Effector memory CD4-positive, alpha-beta T cell (primary cell): ENCODE measurements around the gene TTLL11.

ENCODE experiments used
- DNase-seq, 3 donors: peaks; one replicate each; pipeline ENCODE4 v3.0.0-alpha.2; 2020
- H3K27ac ChIP-seq: 2 replicates; pipeline ENCODE4 v1.7.0; 2013; ENCODE audit warnings: mild to moderate bottlenecking, low read length, moderate library complexity; ENCODE audit not compliant: insufficient read depth, poor library complexity, severe bottlenecking
- H3K27me3 ChIP-seq: replicated peaks from 2 replicates; pipeline ENCODE4 v1.7.0; 2013; ENCODE audit warnings: mild to moderate bottlenecking, low read length; ENCODE audit not compliant: insufficient read depth, control insufficient read depth, poor library complexity, severe bottlenecking
- H3K36me3 ChIP-seq: 2 replicates; pipeline ENCODE4 v1.7.0; 2013; ENCODE audit warnings: mild to moderate bottlenecking, low read length, moderate library complexity; ENCODE audit not compliant: control insufficient read depth, insufficient read depth
- H3K4me1 ChIP-seq: 2 replicates; pipeline ENCODE4 v1.7.0; 2013; ENCODE audit warnings: low read length, mild to moderate bottlenecking; ENCODE audit not compliant: control insufficient read depth, insufficient read depth, poor library complexity, severe bottlenecking
- H3K4me3 ChIP-seq: 2 replicates; pipeline ENCODE4 v1.7.0; 2013; ENCODE audit warnings: low read length, low read depth, mild to moderate bottlenecking; ENCODE audit not compliant: insufficient read depth, poor library complexity, severe bottlenecking
- H3K9me3 ChIP-seq: 2 replicates; pipeline ENCODE4 v1.7.0; 2013; ENCODE audit warnings: mild to moderate bottlenecking, low read length, moderate library complexity; ENCODE audit not compliant: control insufficient read depth

Gene TTLL11

DNA sequence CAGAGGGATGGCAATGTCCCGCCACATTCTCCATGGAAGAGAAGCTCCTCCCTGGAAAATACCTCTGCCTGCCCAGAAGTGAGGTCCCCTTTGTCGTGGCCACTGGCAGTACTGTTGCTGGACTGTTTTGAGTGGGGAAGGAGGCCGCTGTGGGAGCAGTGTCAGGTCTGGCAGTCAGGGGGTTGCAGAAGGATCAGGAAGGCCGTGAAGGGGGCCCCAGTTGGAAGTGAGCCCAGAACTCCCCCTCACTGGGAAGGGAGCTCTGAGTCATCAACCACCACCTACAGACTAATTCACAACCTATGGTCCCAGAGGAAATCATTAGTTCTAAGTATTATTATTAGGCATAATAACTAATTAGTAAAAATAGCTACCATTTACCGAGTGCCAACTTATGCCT, 200.4 kb downstream of the TTLL11 start:
- Histone ChIP-seq H3K27ac (no peak overlapping the region), H3K27me3 (no peaks in the 10 kb centered on the region), H3K36me3 (no peaks in the 10 kb centered on the region), H3K4me3 (no peak overlapping the region), H3K4me1 (no peaks in the 10 kb centered on the region), H3K9me3 (no peaks in the 10 kb centered on the region)
- no peak for DNase-seq

DNA sequence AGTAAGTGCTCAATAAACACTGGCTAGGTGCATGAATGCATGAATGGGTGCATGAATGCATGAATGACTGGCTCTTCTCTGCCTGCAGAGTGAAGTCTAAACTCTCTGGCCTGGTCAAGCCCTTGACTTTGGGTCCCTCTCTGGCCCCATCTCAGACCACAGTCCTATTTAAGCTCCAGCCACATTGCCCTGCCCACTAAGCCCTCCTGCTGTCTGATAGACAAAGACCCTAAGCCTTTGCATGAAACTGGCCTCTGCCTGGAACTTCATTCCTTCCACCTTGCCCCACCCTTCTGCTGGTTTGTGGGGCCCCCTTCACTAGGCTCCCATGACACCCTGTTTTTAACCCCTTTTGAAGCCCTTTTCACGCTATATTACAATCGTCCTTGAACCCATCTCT, 202.4 kb downstream of the TTLL11 start:
- no peaks in the 10 kb centered on the region for H3K4me1 ChIP-seq
- H3K36me3 ChIP-seq = no peaks in the 10 kb centered on the region
- H3K9me3 ChIP-seq = no peaks in the 10 kb centered on the region
- H3K27me3 ChIP-seq = no peaks in the 10 kb centered on the region
- no peak overlapping the region for H3K4me3 ChIP-seq
- H3K27ac ChIP-seq = no peak overlapping the region
- DNase-seq = no peak

DNA sequence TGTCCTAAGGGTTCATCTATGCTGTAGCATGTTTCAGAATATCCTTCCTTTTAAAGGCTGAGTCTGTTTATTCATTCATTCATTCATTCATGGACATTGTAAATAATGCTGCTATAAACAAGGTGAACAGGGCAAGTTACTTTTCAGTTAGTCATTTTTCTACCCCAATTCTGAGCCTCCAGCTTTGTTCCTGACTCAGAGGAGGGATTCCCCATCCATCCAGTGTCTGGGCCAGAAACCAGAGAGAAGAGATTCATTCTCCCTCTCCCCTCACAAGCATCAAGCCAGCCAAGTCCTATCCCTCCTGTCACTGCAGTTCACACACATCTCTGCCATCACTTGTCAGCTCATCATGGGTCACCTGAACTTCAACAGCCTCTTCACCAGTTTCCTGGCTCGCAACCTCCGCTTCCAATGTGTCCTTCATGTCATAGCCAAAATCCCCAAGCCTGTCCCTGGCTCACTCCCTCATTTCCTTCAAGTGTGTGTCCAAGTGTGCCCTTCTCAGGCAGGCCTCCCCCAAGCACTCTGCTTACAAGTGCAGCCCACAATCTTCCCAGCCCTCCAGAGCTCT, 203.0 kb downstream of the TTLL11 start:
- H3K27ac ChIP-seq = no peak overlapping the region
- H3K4me1 ChIP-seq = no peaks in the 10 kb centered on the region
- no peak overlapping the region for H3K4me3 ChIP-seq
- H3K27me3 ChIP-seq = no peaks in the 10 kb centered on the region
- no peaks in the 10 kb centered on the region for H3K9me3 ChIP-seq
- H3K36me3 ChIP-seq = no peaks in the 10 kb centered on the region
- DNase-seq = no peak

DNA sequence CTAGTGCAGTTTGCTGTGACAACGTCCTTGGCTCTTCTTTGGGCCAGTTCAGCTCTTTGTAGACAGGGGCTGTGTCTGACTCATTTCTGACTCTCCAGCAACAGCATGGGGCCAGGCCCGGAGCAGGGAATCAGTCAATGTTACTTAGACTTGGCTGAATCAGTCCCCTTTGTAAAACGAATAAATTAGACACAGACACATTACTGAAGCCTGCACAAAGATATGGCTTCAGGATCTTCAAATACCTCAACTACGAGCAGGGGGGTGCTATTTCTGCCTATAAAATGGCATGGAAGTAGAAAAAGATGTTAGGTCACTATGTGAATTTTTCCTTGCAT, 204.7 kb downstream of the TTLL11 start:
- H3K27ac ChIP-seq = no peak overlapping the region
- no peaks in the 10 kb centered on the region for H3K27me3 ChIP-seq
- no peaks in the 10 kb centered on the region for H3K4me1 ChIP-seq
- no peaks in the 10 kb centered on the region for H3K9me3 ChIP-seq
- no peaks in the 10 kb centered on the region for H3K36me3 ChIP-seq
- DNase-seq = no peak
- H3K4me3 ChIP-seq = no peak overlapping the region

DNA sequence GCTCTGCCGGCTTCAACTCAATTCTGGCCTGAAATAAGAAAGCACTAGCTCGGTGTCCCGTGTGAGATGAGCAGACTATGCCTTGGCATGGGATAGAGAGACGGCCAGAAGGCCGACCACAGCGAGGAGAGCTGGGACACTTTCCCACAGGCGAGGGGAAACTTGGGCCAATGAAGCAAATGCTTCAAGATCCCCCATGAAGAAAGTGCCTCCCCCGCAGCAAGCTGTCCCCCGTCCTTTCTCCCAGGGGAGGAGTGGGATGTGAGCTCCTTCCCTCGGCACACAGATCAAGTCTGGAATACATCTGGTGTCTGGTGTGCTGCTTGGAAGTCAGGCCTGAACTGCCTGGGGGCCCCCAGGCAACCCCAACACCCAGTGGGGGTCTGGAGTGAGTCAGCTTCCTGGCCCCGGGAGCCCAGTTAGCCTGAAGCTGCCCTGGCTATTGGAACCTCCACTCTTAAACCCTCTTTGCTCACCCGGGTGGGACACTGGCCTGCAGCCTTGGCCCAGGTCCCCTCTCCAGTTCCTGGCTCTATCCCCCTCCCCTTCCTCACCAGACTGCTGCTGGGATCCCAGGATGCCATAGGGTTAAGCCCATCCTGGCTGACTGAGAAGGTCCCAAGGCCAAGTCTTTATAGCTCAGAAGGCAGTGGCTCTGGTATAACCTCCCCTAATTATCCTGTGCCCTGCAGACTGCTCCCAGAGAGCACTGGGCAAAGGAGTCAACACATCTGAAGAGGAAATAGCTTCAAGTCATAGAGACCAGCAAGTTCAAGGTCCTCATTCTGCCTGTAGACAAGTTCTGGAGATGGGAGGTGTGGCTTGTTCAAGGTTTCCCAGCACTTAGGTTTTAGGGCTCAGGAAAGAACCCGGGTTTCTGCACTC, 205.3 kb downstream of the TTLL11 start:
- Histone ChIP-seq H3K36me3 (no peaks in the 10 kb centered on the region), H3K27ac (no peak overlapping the region), H3K4me1 (no peaks in the 10 kb centered on the region), H3K9me3 (no peaks in the 10 kb centered on the region), H3K27me3 (no peaks in the 10 kb centered on the region), H3K4me3 (no peak overlapping the region)
- DNase-seq = no peak

DNA sequence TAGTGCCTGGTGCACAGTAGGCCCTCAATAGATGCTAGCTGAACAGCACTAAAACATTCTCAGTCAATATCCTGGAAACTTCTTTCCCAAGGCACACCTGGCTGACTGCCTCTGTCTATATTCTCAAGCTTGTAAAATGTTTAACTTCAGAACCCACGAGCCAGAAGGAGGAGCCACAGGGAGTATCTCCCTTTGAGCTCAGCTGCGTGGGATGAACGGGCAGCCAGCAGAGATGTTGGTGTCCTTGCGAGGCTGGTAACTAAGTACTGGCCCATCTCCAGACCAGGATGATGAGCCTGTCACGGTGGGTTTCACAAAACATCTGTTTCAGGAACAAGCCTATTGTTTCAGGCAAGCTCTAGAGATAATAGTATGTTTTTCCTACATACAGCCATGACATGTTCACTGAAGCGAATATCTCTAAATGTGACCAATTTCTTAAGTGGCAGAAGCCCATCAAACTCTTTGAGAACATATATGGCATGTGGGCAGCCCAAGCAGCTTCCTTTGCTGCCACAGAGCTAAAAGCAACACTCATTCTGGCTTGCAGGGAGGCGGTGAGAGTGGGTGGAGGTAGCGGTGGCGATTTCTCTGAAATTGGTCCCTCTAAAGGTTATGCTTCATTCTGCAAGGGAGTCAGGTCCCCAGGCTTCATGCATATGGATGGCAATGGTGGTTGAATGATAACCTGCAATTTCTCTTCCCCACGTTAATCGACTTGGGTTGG, 206.2 kb downstream of the TTLL11 start:
- Histone ChIP-seq H3K4me3 (no peak overlapping the region), H3K36me3 (no peaks in the 10 kb centered on the region), H3K27me3 (no peaks in the 10 kb centered on the region), H3K27ac (no peak overlapping the region), H3K9me3 (no peaks in the 10 kb centered on the region), H3K4me1 (no peaks in the 10 kb centered on the region)
- no peak for DNase-seq

DNA sequence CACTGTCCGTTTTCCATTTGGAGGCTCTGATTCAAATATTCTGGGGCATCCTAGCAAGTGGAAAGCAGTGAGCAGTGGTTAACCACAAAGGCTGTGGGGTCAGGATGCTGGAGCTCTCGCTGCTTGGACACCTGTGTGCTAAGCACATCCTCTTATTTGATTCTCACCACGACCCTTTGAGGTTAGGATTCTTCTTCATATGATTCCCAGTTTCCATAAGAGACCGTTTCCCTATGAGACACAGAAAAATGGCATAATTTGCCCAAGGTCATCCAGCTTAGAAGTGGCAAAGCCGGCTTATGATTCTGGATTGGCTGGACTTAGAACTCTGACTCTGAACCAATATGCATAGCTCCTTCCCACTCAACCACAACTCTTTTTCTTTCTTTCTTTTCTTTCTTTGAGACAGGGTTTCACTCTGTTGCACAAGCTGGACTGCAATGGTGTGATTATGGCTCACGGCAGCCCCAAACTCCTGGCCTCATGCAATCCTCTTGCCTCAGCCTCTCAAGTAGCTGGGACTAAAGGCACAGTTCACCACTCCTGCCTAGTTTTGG, 207.7 kb downstream of the TTLL11 start:
- Histone ChIP-seq H3K4me3 (no peak overlapping the region), H3K4me1 (no peaks in the 10 kb centered on the region), H3K36me3 (no peaks in the 10 kb centered on the region), H3K27ac (no peak overlapping the region), H3K9me3 (no peaks in the 10 kb centered on the region), H3K27me3 (no peaks in the 10 kb centered on the region)
- no peak for DNase-seq

DNA sequence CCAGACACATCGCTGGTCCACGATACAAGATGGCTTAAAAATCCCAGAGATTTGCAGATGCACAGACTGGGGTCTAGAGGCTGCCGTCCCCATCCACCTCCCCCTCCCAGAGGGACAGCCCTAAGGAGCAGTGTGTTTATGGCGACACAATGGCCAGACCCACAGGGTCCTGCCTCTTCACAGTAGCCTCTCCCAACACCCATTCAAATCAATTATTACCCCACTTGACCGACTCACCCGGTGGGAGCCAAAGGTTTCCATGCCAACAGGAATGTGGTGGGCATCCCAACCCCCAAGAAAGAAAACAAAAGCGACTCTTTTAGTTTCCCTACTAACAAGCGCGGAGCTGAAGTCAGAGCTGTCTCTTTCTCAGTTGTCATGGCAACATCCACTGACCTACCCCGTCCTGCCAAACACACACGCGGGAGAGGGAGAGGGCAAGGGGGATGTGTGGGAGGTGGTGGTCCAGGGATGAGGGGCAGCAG, 209.0 kb downstream of the TTLL11 start:
- no peak overlapping the region for H3K4me3 ChIP-seq
- DNase-seq = no peak
- H3K27ac ChIP-seq = no peak overlapping the region
- H3K9me3 ChIP-seq = no peaks in the 10 kb centered on the region
- H3K4me1 ChIP-seq = no peaks in the 10 kb centered on the region
- H3K36me3 ChIP-seq = no peaks in the 10 kb centered on the region
- H3K27me3 ChIP-seq = no peaks in the 10 kb centered on the region

DNA sequence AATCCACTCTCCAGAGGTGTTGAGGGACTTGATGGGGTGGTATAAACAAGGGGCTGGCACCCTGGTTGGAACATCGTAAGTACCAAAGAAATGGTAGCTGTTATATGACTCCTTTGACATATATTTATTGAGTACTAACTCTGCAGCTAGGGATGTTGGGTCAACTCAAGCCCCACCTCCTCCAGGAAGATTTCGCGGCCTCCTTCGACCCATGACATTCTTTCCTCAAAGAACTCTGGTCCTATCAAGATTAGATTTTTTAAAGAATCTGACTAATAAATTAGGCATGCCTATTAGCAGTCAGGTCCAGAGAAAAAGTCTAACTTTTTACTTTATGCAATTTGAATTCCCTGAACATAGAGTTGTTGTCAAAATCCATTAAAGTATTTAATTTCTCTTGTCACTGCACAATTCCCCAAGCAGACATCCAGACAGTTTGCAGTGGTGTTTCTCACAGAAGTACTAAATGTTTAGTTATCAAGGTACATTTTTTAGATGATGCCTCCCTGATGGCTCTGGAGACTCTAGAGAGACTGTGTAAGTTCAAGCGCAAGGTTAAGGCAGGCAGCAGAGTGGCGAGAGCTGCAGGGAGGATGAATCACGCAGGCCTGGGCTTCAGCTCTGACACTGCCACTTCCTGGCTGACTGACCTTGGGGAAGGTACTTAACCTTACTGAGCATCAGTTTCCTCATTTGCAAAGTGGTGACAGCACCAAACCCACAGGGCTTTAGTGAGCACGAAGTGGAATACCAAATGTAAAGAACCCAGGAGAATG, 209.6 kb downstream of the TTLL11 start:
- no peaks in the 10 kb centered on the region for H3K27me3 ChIP-seq
- H3K4me1 ChIP-seq = no peaks in the 10 kb centered on the region
- no peaks in the 10 kb centered on the region for H3K9me3 ChIP-seq
- H3K4me3 ChIP-seq = no peak overlapping the region
- no peak overlapping the region for H3K27ac ChIP-seq
- no peak for DNase-seq
- no peaks in the 10 kb centered on the region for H3K36me3 ChIP-seq
